Cerebellar cortex (tissue), 1 donor: ENCODE data around the gene HAUS8.
"Not testable (repeated sequence)": the region's sequence is repeated elsewhere in the genome, so short reads cannot be mapped to it uniquely, and the experiment has no call there.

ENCODE experiments used
- DNase-seq: peaks from one replicate; pipeline ENCODE4 v3.0.0-alpha.2; 2015; ENCODE audit warnings: low spot score

Gene HAUS8

GRCh38 chr19:17035842-17036424, 39.3 kb downstream of the HAUS8 start:
- DNase-seq = no peak

GRCh38 chr19:17031741-17032140, 43.5 kb downstream of the HAUS8 start:
- no peak for DNase-seq

GRCh38 chr19:17027535-17027975, 47.7 kb downstream of the HAUS8 start:
- DNase-seq = no peak

- no peak for DNase-seq
These were observed 48.3 kb downstream of the HAUS8 start, which contains the start of gene CPAMD8 for GRCh38 chr19:17026706-17027534. CPAMD8 (minus strand) TSS chr19:17026810; CDS start chr19:17026642, 168 bp downstream.

GRCh38 chr19:17025991-17026658, 49.1 kb downstream of the HAUS8 start:
- DNase-seq = peak; percentile 25

GRCh38 chr19:17025361-17025760, 49.9 kb downstream of the HAUS8 start:
- DNase-seq = no peak

- not testable (repeated sequence) for DNase-seq
These were observed 50.3 kb downstream of the HAUS8 start for GRCh38 chr19:17024941-17025340.

- no peak for DNase-seq
These were observed 51.4 kb downstream of the HAUS8 start for GRCh38 chr19:17023805-17024204.

- no peak for DNase-seq
These were observed 52.5 kb downstream of the HAUS8 start for GRCh38 chr19:17022738-17023137.

- DNase-seq = no peak
These were observed 53.3 kb downstream of the HAUS8 start for GRCh38 chr19:17021793-17022590.

GRCh38 chr19:17021328-17021727, 53.9 kb downstream of the HAUS8 start:
- no peak for DNase-seq

- DNase-seq = peak; percentile 22
These were observed 54.4 kb downstream of the HAUS8 start for GRCh38 chr19:17020823-17021222.

- DNase-seq = no peak
These were observed 54.9 kb downstream of the HAUS8 start for GRCh38 chr19:17020385-17020784.

- DNase-seq = not testable (repeated sequence)
These were observed 60.9 kb downstream of the HAUS8 start for GRCh38 chr19:17014212-17014861.

- no peak for DNase-seq
These were observed 63.8 kb downstream of the HAUS8 start for GRCh38 chr19:17011485-17011884.

GRCh38 chr19:17006579-17006978, 68.7 kb downstream of the HAUS8 start:
- DNase-seq = no peak

GRCh38 chr19:17005000-17005399, 70.3 kb downstream of the HAUS8 start:
- DNase-seq = no peak

- DNase-seq = no peak
These were observed 70.9 kb downstream of the HAUS8 start for GRCh38 chr19:17004386-17004785.

GRCh38 chr19:17002455-17002854, 72.8 kb downstream of the HAUS8 start:
- no peak for DNase-seq

GRCh38 chr19:17001603-17002183, 73.6 kb downstream of the HAUS8 start:
- DNase-seq = no peak
